Measurements from ENCODE around the gene MS4A10.

- no peak for TF ChIP-seq POLR2AphosphoS5 (IDR thresholded peaks at IDR 0.05; ENCODE audit: borderline replicate concordance, low read depth, low read length)
- TF ChIP-seq EZH2 (IDR thresholded peaks at IDR 0.05), result no peak
- TF ChIP-seq FOXP2 (optimal IDR thresholded peaks at IDR 0.05; ENCODE audit: control extremely low read depth, extremely low read length, insufficient read depth), result no peak
Observed at GRCh38 chr11:60844870-60845221, 59.7 kb downstream of the MS4A10 start.
